DOHH2 (cell line): Measurements from ENCODE around the gene HAPLN3.

ENCODE experiments used
- CTCF ChIP-seq: fragments of 200-600 bp; sonication (generic); IDR thresholded peaks from one replicate; pipeline ENCODE4 v1.5.1; 2014; ENCODE audit warnings: antibody characterized with exemption, mild to moderate bottlenecking, low read depth, low read length; ENCODE audit not compliant: poor library complexity, severe bottlenecking
- EZH2phosphoT487 ChIP-seq: fragments of 200-600 bp; sonication (generic); IDR thresholded peaks from 2 replicates; pipeline ENCODE4 v1.6.1; 2017; ENCODE audit warnings: borderline replicate concordance, mild to moderate bottlenecking, antibody characterized with exemption, low read length, moderate library complexity, mixed read lengths

DNA sequence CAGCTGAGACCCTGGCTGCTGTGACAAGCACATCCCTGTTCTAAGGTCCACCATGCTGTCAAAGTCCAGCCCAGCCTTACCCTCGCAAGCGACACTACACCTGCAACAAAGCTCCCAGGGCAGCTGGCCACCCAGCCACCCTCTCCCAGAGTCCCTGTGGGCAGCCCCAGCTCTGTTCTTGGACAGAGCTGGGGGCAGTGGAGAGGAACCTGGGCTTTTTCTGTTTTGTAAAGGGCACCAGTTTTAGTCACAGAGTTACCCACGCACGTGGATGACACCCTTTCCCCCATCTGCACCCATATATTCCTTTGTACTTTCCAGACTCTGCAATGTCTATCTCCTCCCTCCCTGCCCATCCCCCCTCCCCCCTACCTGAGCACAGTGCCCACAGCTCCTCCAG, 53.2 kb downstream of the HAPLN3 start:
- TF ChIP-seq CTCF = no peak
- TF ChIP-seq EZH2phosphoT487 = no peak
